ENCODE results near the gene HOXB9. TPM values are rescaled to one million over a fixed set of nuclear protein-coding genes. Genes with fewer than 3 reads are reported as not detected.

Gene HOXB9
- total RNA-seq, 1 donor from 2014 or later: 0.20 TPM

DNA sequence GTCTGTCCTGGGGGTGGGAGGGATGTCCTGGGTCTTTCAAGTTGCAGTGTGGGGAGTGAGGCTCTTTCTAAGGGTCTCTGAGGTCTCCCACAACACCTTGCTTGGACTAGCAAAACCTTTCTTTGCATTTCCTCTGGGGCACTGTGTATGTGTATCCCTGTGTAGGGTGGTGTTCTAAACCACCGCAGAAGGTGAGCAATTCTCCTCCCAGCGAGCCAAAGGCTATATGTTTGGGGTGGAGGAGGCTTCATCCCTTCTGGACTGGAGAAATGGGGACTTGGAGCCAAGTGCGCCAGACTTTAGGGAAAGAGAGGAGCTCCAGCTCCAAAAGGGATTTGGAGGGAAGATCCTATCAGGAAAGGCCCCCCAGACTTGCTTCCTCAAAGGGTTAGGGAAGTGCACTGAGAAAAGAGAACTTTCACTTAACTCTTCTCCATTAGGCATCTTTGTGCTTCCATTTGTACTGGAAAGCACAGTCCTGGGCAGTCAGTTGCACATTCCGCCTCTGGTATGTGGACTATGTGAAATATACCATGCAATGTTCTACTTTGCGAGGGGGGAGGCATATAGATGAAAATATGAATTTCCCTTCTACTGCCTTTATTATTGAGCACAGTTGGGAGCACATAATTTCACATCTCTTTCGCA lies 18.9 kb upstream of the HOXB9 start:
- Mint-ChIP-seq H3K4me3 (ENCODE audit: unreplicated experiment) (no peak overlapping the region), H3K9me3 (ENCODE audit: low read depth) (no peaks in the 10 kb centered on the region), H3K27ac (ENCODE audit: unreplicated experiment) (no peak overlapping the region), H3K4me1 (ENCODE audit: low read depth) (peaks cover 3% of the 10 kb centered on the region), H3K27me3 (ENCODE audit: low read depth) (peaks cover 81% of the 10 kb centered on the region), H3K36me3 (ENCODE audit: low read depth) (no peaks in the 10 kb centered on the region)
- TF ChIP-seq, protein P1, sequence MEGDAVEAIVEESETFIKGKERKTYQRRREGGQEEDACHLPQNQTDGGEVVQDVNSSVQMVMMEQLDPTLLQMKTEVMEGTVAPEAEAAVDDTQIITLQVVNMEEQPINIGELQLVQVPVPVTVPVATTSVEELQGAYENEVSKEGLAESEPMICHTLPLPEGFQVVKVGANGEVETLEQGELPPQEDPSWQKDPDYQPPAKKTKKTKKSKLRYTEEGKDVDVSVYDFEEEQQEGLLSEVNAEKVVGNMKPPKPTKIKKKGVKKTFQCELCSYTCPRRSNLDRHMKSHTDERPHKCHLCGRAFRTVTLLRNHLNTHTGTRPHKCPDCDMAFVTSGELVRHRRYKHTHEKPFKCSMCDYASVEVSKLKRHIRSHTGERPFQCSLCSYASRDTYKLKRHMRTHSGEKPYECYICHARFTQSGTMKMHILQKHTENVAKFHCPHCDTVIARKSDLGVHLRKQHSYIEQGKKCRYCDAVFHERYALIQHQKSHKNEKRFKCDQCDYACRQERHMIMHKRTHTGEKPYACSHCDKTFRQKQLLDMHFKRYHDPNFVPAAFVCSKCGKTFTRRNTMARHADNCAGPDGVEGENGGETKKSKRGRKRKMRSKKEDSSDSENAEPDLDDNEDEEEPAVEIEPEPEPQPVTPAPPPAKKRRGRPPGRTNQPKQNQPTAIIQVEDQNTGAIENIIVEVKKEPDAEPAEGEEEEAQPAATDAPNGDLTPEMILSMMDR (IDR thresholded peaks at IDR 0.05): no peak
- no peak for DNase-seq (ENCODE audit: low spot score)

DNA sequence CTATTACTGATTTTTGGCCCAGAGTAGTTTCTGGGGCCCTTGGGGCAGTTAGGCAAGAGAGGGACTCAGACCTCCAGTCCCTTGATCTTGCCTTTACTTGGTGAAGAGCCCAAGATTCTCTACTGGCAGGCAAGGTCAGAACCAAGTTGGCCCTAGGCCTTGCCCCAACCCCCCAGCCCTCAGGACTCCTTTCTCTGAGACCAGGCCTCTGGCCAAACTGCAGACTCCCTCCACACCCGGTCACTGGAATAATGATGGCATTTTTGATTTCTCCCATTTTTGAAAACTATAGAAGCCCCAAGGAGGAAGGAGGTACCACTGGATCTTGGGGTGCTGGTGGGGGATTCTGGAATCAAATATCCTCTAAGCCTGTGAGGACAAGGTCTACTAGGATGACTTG lies 18.0 kb upstream of the HOXB9 start:
- Mint-ChIP-seq H3K27ac (ENCODE audit: unreplicated experiment) (no peak overlapping the region), H3K4me3 (ENCODE audit: unreplicated experiment) (no peak overlapping the region)

DNA sequence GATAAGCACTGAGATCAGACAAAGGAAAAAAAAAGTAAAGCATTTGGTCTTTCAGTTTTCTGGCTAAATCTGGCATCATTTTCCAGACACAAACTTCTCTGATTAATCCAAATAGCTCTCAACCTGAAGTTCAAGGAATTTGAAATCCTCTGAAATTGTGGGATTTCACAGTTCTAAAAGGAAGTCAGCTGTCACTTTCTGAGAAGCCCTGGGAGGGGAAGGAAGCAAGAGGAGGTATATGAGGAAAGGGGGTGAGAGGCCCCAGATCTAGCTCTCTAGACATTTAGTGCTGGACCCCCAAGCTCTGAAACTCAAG lies 17.5 kb upstream of the HOXB9 start:
- TF ChIP-seq, protein P1 (IDR thresholded peaks at IDR 0.05): no peak
- peaks cover 3% of the 10 kb centered on the region for H3K4me1 Mint-ChIP-seq (ENCODE audit: low read depth)
- H3K4me3 Mint-ChIP-seq (ENCODE audit: unreplicated experiment): no peak overlapping the region
- no peaks in the 10 kb centered on the region for H3K9me3 Mint-ChIP-seq (ENCODE audit: low read depth)
- no peaks in the 10 kb centered on the region for H3K36me3 Mint-ChIP-seq (ENCODE audit: low read depth)
- H3K27ac Mint-ChIP-seq (ENCODE audit: unreplicated experiment): no peak overlapping the region
- DNase-seq (ENCODE audit: low spot score): no peak
- peaks cover 87% of the 10 kb centered on the region for H3K27me3 Mint-ChIP-seq (ENCODE audit: low read depth)

More for the DNA sequence above, 18.0 kb upstream of the HOXB9 start:
- Mint-ChIP-seq H3K36me3 (ENCODE audit: low read depth) (no peaks in the 10 kb centered on the region), H3K9me3 (ENCODE audit: low read depth) (no peaks in the 10 kb centered on the region), H3K4me1 (ENCODE audit: low read depth) (peaks cover 3% of the 10 kb centered on the region), H3K27me3 (ENCODE audit: low read depth) (peaks cover 82% of the 10 kb centered on the region)
- TF ChIP-seq, protein P1 (IDR thresholded peaks at IDR 0.05): no peak
- no peak for DNase-seq (ENCODE audit: low spot score)

DNA sequence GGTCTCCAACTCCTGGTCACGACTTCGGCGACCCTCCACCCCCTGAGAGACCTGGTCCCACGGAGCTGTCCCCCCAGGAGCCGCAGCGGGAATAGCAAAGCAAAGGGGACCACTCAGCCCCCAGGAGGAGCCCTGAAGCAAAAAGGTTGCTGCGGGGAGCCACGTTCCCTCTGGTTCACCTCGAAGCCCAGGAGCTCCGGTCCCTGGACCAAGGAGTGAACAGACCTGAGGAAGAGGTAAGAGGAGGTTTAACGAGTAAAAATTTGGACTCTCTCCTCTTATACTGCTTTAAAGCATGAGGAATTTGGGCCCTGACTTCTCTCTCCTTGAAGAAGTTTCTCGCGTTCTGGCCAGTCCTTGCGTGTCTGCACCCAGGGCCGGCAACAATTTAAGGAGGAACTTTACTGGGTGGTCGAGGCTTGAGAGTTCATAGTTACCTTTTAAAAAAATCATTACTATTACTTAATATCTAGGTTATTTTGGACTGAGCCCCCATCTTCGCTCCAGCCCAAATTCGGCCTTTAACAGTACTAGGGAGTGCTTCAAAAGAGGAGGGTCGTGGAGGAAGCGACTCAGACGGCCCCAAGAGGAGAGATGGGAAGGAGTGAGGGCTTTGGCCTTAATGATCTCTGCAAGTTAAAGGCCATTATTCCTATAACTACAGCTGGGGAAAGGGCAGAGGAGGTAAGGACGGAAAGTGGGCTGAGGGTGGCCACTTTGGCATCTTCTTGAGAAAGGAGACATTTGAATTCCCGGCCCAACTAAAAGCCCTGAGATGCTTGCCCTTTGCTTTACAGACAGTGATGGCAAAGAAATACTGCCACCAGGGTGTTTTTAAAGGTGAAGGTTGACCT lies 16.9 kb upstream of the HOXB9 start:
- Mint-ChIP-seq H3K4me3 (ENCODE audit: unreplicated experiment) (no peak overlapping the region), H3K4me1 (ENCODE audit: low read depth) (peaks cover 3% of the 10 kb centered on the region), H3K9me3 (ENCODE audit: low read depth) (no peaks in the 10 kb centered on the region), H3K27ac (ENCODE audit: unreplicated experiment) (no peak overlapping the region), H3K27me3 (ENCODE audit: low read depth) (peaks cover 86% of the 10 kb centered on the region), H3K36me3 (ENCODE audit: low read depth) (no peaks in the 10 kb centered on the region)
- no peak for DNase-seq (ENCODE audit: low spot score)
- TF ChIP-seq, protein P1 (IDR thresholded peaks at IDR 0.05): no peak

DNA sequence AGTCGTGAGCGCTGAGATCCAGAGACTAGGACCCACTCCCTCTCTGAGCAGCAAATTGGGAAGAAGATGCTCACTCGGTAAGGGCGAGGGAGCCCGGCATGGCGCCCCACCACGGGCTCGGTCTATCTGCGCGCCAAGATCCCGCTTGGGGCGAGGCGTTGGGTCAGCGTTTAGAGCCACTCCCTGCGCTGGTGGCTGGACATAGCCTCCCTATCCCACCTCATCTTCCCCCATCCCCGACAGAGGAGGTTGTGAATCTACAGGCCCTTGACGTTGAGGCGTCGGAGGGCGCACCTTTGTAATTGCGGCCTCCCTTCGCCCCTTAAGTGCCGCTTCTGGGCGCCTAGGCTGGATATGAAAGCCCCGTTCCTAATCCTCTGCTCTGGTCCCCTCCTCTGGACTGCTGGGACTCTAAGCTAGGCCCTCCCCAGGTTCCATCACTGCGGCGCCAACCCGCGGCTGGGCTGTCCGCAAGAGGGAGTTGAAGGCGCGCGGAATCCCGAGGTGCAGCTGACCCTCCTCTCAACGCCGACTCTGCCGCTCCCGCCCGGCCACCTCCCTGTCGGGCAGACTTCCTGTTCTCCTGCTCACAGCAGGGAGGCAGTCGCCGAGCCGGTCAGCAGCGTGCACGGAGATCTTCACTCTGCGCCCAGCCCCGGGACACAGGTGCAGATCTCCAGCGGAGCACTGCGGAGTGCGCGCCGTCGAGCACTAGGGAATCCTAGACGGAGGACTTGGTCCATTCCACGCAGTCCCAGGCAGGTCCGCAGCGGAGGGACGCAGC lies 16.1 kb upstream of the HOXB9 start:
- peaks cover 3% of the 10 kb centered on the region for H3K4me1 Mint-ChIP-seq (ENCODE audit: low read depth)
- no peaks in the 10 kb centered on the region for H3K9me3 Mint-ChIP-seq (ENCODE audit: low read depth)
- no peaks in the 10 kb centered on the region for H3K36me3 Mint-ChIP-seq (ENCODE audit: low read depth)
- TF ChIP-seq, protein P1 (IDR thresholded peaks at IDR 0.05): no peak
- peaks cover 88% of the 10 kb centered on the region for H3K27me3 Mint-ChIP-seq (ENCODE audit: low read depth)
- no peak for DNase-seq (ENCODE audit: low spot score)
- H3K27ac Mint-ChIP-seq (ENCODE audit: unreplicated experiment): no peak overlapping the region
- H3K4me3 Mint-ChIP-seq (ENCODE audit: unreplicated experiment): no peak overlapping the region
